ENCODE measurements around the gene TSPAN1. TPM values are rescaled to one million over a fixed set of nuclear protein-coding genes. Genes with fewer than 3 reads are reported as not detected.

Gene TSPAN1
- total RNA-seq, 1 experiment from 2014 or later, result 26.1 TPM

DNA sequence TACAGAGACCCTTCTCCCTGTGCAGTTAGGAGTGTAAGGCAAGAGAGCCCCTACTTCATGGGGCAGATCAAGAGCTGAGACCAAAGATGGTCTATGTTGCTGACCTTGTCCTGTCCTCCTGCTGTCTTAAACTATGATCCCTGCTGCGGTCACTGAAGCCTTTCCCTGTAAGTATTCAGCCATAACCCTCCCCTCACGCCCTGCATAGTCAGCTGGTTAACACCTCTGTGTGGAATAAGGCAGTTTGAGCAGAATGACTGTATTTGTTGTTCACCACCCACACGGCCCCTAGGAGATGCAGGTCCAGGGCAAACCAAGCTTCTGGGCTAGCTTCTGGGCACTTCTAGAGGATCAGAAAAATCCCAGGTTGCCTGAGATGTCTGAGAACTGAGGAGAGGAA lies 356 bp downstream of the TSPAN1 start:
- Histone ChIP-seq H3K4me1 (ENCODE audit: control insufficient read depth, insufficient read depth, low read length) (peaks cover 25% of the 10 kb centered on the region), H3K36me3 (ENCODE audit: control insufficient read depth, insufficient read depth, low read length) (no peaks in the 10 kb centered on the region), H3K27ac (ENCODE audit: low read length) (peak overlapping the region; percentile 68; the same call in 1 of the 2 replicates), H3K27me3 (ENCODE audit: control insufficient read depth, insufficient read depth, low read length) (no peaks in the 10 kb centered on the region), H3K9me3 (ENCODE audit: control insufficient read depth, insufficient read depth, low read depth, low read length) (no peaks in the 10 kb centered on the region), H3K4me3 (ENCODE audit: low read depth in 2 of 2, low read length in 2 of 2) (no peak overlapping the region)
- intact Hi-C loops (cut with micrococcal nuclease; ENCODE audit: unreplicated experiment), result no loop called here
- BruUV-seq (replicated peaks), result no TSS peak
- no peak for DNase-seq (ENCODE audit: low read depth, low spot score)
- CTCF ChIA-PET, result no interaction called here
- TF ChIP-seq POLR2AphosphoS5 (IDR thresholded peaks at IDR 0.05; ENCODE audit: low read depth, low read length), result no peak
- no peak for TF ChIP-seq SIN3A (IDR thresholded peaks at IDR 0.05; ENCODE audit: borderline replicate concordance, insufficient read depth, low read depth, low read length)
- TF ChIP-seq TCF7L2 (IDR thresholded peaks at IDR 0.05; ENCODE audit: low read depth, low read length), result no peak
- TF ChIP-seq, protein P1, sequence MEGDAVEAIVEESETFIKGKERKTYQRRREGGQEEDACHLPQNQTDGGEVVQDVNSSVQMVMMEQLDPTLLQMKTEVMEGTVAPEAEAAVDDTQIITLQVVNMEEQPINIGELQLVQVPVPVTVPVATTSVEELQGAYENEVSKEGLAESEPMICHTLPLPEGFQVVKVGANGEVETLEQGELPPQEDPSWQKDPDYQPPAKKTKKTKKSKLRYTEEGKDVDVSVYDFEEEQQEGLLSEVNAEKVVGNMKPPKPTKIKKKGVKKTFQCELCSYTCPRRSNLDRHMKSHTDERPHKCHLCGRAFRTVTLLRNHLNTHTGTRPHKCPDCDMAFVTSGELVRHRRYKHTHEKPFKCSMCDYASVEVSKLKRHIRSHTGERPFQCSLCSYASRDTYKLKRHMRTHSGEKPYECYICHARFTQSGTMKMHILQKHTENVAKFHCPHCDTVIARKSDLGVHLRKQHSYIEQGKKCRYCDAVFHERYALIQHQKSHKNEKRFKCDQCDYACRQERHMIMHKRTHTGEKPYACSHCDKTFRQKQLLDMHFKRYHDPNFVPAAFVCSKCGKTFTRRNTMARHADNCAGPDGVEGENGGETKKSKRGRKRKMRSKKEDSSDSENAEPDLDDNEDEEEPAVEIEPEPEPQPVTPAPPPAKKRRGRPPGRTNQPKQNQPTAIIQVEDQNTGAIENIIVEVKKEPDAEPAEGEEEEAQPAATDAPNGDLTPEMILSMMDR (IDR thresholded peaks at IDR 0.05), result no peak
- TF ChIP-seq, protein P2, sequence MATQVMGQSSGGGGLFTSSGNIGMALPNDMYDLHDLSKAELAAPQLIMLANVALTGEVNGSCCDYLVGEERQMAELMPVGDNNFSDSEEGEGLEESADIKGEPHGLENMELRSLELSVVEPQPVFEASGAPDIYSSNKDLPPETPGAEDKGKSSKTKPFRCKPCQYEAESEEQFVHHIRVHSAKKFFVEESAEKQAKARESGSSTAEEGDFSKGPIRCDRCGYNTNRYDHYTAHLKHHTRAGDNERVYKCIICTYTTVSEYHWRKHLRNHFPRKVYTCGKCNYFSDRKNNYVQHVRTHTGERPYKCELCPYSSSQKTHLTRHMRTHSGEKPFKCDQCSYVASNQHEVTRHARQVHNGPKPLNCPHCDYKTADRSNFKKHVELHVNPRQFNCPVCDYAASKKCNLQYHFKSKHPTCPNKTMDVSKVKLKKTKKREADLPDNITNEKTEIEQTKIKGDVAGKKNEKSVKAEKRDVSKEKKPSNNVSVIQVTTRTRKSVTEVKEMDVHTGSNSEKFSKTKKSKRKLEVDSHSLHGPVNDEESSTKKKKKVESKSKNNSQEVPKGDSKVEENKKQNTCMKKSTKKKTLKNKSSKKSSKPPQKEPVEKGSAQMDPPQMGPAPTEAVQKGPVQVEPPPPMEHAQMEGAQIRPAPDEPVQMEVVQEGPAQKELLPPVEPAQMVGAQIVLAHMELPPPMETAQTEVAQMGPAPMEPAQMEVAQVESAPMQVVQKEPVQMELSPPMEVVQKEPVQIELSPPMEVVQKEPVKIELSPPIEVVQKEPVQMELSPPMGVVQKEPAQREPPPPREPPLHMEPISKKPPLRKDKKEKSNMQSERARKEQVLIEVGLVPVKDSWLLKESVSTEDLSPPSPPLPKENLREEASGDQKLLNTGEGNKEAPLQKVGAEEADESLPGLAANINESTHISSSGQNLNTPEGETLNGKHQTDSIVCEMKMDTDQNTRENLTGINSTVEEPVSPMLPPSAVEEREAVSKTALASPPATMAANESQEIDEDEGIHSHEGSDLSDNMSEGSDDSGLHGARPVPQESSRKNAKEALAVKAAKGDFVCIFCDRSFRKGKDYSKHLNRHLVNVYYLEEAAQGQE (IDR thresholded peaks at IDR 0.05; ENCODE audit: insufficient read depth in 1 of 2, low read depth in 2 of 2, low read length in 1 of 2), result no peak
- ATAC-seq, result no peak; the same call in 1 of the 2 replicates
- in situ Hi-C loops (cut with HindIII; ENCODE audit: low pct_unique_long_range_greater_than_20kb, low sequenced_read_pairs), result no loop called here
- POLR2A ChIA-PET, result no interaction called here

DNA sequence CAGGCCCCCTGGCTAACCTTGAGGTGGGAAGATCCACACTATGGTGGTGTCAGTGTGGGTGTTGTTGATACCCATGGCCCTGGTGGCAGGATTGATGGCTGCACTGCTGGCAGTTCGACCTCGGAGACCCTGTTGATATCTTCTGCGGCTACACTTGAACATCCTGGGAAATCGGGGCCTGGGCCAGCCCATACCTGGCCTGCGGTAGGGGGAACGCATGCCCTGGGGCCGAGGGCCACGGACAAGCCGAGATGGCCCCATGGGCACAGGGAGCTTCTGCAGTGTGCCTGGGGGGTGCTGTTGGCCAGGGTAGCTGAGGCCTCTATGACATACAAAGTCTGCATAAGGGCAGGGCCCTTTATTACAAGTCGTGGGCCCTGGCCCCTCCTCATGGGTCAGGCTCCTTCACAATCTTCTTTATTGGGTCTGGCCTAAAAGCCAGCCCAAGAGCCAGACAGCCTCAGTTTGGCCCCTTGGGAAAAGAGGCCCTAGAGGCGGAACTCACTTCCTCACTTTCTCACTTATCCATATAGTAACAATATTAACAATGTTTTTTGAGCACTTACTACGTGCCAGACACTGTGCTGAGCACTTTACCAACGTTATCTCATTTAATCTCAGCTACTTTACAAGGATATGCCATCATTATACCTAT lies 1.5 kb downstream of the TSPAN1 start, which contains the start of gene P3R3URF:
TSS of gene P3R3URF (minus strand) at position 278 of the 655 bp plus-strand sequence. CDS start at position 261, 17 bp downstream.
- Histone ChIP-seq H3K27ac (ENCODE audit: low read length) (peak within 1 kb of the TSS; percentile 68; the same call in 1 of the 2 replicates), H3K36me3 (ENCODE audit: control insufficient read depth, insufficient read depth, low read length) (no peaks in the 10 kb centered on the region), H3K4me1 (ENCODE audit: control insufficient read depth, insufficient read depth, low read length) (peaks cover 36% of the 10 kb centered on the region), H3K4me3 (ENCODE audit: low read depth in 2 of 2, low read length in 2 of 2) (no peak within 1 kb of the TSS), H3K27me3 (ENCODE audit: control insufficient read depth, insufficient read depth, low read length) (no peaks in the 10 kb centered on the region), H3K9me3 (ENCODE audit: control insufficient read depth, insufficient read depth, low read depth, low read length) (no peaks in the 10 kb centered on the region)
- ChIA-PET CTCF (no interaction called here), POLR2A (interaction anchor here (0.6 kb wide), 1 partner anchor 79 kb away, joined by 5 read pairs; no protein-coding TSS in a partner anchor)
- TF ChIP-seq, protein P1 (IDR thresholded peaks at IDR 0.05), result no peak
- TF ChIP-seq POLR2AphosphoS5 (IDR thresholded peaks at IDR 0.05; ENCODE audit: low read depth, low read length) (no peak), TCF7L2 (IDR thresholded peaks at IDR 0.05; ENCODE audit: low read depth, low read length) (no peak), SIN3A (IDR thresholded peaks at IDR 0.05; ENCODE audit: borderline replicate concordance, insufficient read depth, low read depth, low read length) (no peak)
- TF ChIP-seq, protein P2 (IDR thresholded peaks at IDR 0.05; ENCODE audit: insufficient read depth in 1 of 2, low read depth in 2 of 2, low read length in 1 of 2), result no peak
- no peak for ATAC-seq
- in situ Hi-C loops (cut with HindIII; ENCODE audit: low pct_unique_long_range_greater_than_20kb, low sequenced_read_pairs), result no loop called here
- no peak for DNase-seq (ENCODE audit: low read depth, low spot score)
- BruUV-seq (replicated peaks), result no TSS peak
- intact Hi-C loops (cut with micrococcal nuclease; ENCODE audit: unreplicated experiment), result no loop called here
